GM12878 (cell line): ENCODE results near the gene TULP4. TPM values are rescaled to one million over a fixed set of nuclear protein-coding genes. Genes with fewer than 3 reads are reported as not detected.

ENCODE experiments used
- ATAC-seq: fragments of 200-7000 bp; cut with Tn5 transposase; 3 replicates; pipeline ENCODE4 v1.9.1; 2020; ENCODE audit warnings: mild to moderate bottlenecking, moderate library complexity
- BruUV-seq: library from RNA; stranded (reverse); fragments of 400-500 nt; replicated peaks from 2 replicates; lab custom pipeline; 2021; lab: Mats Ljungman, UMichigan
- CTCF ChIA-PET: fragments of 300-600 bp; sonication (Branson Sonifier 250); formaldehyde crosslinking; extraction: SDS; loops from one replicate; lab custom pipeline; 2021; ENCODE audit warnings: inconsistent platforms; lab: Yijun Ruan, JAX
- POLR2A ChIA-PET: fragments of 350-600 bp; formaldehyde crosslinking; extraction: SDS; loops from one replicate; lab custom pipeline; 2021; ENCODE audit warnings: inconsistent platforms; lab: Charles Lee
- RAD21 ChIA-PET: fragments of 300-600 bp; sonication (Branson Sonifier 250); formaldehyde crosslinking; loops from one replicate; lab custom pipeline; 2023; ENCODE audit warnings: antibody characterized with exemption; ENCODE audit not compliant: unreplicated experiment; lab: Charles Lee
- SMC1A ChIA-PET: fragments of 300-600 bp; sonication (Branson Sonifier 250); formaldehyde crosslinking; loops from one replicate; lab custom pipeline; 2023; ENCODE audit not compliant: unreplicated experiment, uncharacterized antibody; lab: Charles Lee
- DNase-seq: peaks from one replicate; pipeline ENCODE4 v3.0.0-alpha.2; 2011; ENCODE audit warnings: low read depth, low spot score
- FAIRE-seq: peaks from 3 replicates; lab custom pipeline; 2011; peaks lifted over from hg19 to GRCh38; lab: Jason Lieb, UNC
- H2AFZ ChIP-seq: 2 replicates; pipeline ENCODE4 v1.6.0; 2011; ENCODE audit warnings: low read depth, low read length, control low read depth; ENCODE audit not compliant: control insufficient read depth
- H3K27ac ChIP-seq: 2 replicates; pipeline ENCODE4 v1.5.1; 2011; ENCODE audit warnings: control low read depth; ENCODE audit not compliant: control insufficient read depth, insufficient read depth
- H3K27me3 ChIP-seq, 2 experiments: replicated peaks in 1 of 2; 2 replicates each; pipeline versions ENCODE4 v1.6.0 to v1.6.1; 2011; ENCODE audit warnings: low read length in 1 of 2; ENCODE audit not compliant: control insufficient read depth in 2 of 2, insufficient read depth in 2 of 2
- H3K36me3 ChIP-seq, 2 experiments: 2 replicates each; pipeline ENCODE4 v1.5.1; 2011; ENCODE audit warnings: low read length in 1 of 2; ENCODE audit not compliant: control insufficient read depth in 2 of 2, insufficient read depth in 2 of 2
- H3K4me1 ChIP-seq: 2 replicates; pipeline ENCODE4 v1.6.1; 2011; ENCODE audit warnings: mild to moderate bottlenecking, low read length, moderate library complexity, mixed read lengths; ENCODE audit not compliant: control insufficient read depth, insufficient read depth
- H3K4me2 ChIP-seq: 2 replicates; pipeline ENCODE4 v1.6.0; 2011; ENCODE audit warnings: control low read depth; ENCODE audit not compliant: control insufficient read depth, insufficient read depth
- H3K4me3 ChIP-seq: fragments of 200-600 bp; sonication (generic); 2 replicates; pipeline ENCODE4 v1.5.1; 2016
- H3K79me2 ChIP-seq: 2 replicates; pipeline ENCODE4 v1.6.0; 2011; ENCODE audit warnings: low read length; ENCODE audit not compliant: control insufficient read depth, insufficient read depth
- H3K9ac ChIP-seq: 2 replicates; pipeline ENCODE4 v1.8.0; 2011; ENCODE audit warnings: low read length, control low read depth, mixed read lengths; ENCODE audit not compliant: control insufficient read depth, insufficient read depth
- H3K9me3 ChIP-seq: replicated peaks from 3 replicates; pipeline ENCODE4 v1.5.1; 2011; ENCODE audit warnings: mild to moderate bottlenecking, low read length; ENCODE audit not compliant: control insufficient read depth, insufficient read depth
- H4K20me1 ChIP-seq: 2 replicates; pipeline ENCODE4 v1.6.0; 2011; ENCODE audit not compliant: control insufficient read depth, insufficient read depth
- CBFB ChIP-seq: IDR thresholded peaks from 2 replicates; pipeline ENCODE4 v1.6.1; 2016; ENCODE audit warnings: antibody characterized with exemption, low read depth
- CEBPZ ChIP-seq: fragments of 150-350 bp; IDR thresholded peaks from 2 replicates; pipeline ENCODE4 v1.6.1; 2016; ENCODE audit warnings: low read depth, low read length
- CHD2 ChIP-seq: IDR thresholded peaks from 2 replicates; pipeline ENCODE4 v1.6.1; 2011; ENCODE audit warnings: low read depth, low read length, improper control_type of control experiment, borderline replicate concordance
- E4F1 ChIP-seq: fragments of 450-650 bp; IDR thresholded peaks from 2 replicates; pipeline ENCODE4 v1.6.1; 2018; ENCODE audit warnings: borderline replicate concordance, mild to moderate bottlenecking; ENCODE audit not compliant: partially characterized antibody
- EED ChIP-seq: sonication (generic); IDR thresholded peaks from 2 replicates; pipeline ENCODE4 v1.6.1; 2016; ENCODE audit warnings: antibody characterized with exemption, low read depth
- FOS ChIP-seq: IDR thresholded peaks from 3 replicates; pipeline ENCODE4 v1.6.1; 2011; ENCODE audit warnings: borderline replicate concordance; ENCODE audit not compliant: insufficient read length; ENCODE audit errors: extremely low read depth
- GABPA ChIP-seq: IDR thresholded peaks from 2 replicates; pipeline ENCODE4 v1.6.1; 2014; ENCODE audit warnings: antibody characterized with exemption, low read depth, mild to moderate bottlenecking, inconsistent platforms
- IRF3 ChIP-seq: fragments of 450-650 bp; IDR thresholded peaks from 2 replicates; pipeline ENCODE4 v1.6.1; 2014; ENCODE audit warnings: mild to moderate bottlenecking
- NFYB ChIP-seq: IDR thresholded peaks from 2 replicates; pipeline ENCODE4 v1.6.1; 2011; ENCODE audit warnings: low read depth, mild to moderate bottlenecking, low read length, improper control_type of control experiment, moderate library complexity; ENCODE audit not compliant: insufficient read depth
- RELA ChIP-seq: fragments of 450-650 bp; IDR thresholded peaks from 2 replicates; pipeline ENCODE4 v1.8.0; 2014; ENCODE audit warnings: borderline replicate concordance; ENCODE audit not compliant: partially characterized antibody
- SMAD1 ChIP-seq: fragments of 450-650 bp; IDR thresholded peaks from 2 replicates; pipeline ENCODE4 v1.6.1; 2018; ENCODE audit warnings: mild to moderate bottlenecking, low read depth; ENCODE audit not compliant: partially characterized antibody
- SREBF1 ChIP-seq: IDR thresholded peaks from 2 replicates; pipeline ENCODE4 v1.6.1; 2012; ENCODE audit warnings: mild to moderate bottlenecking, low read length
- STAT3 ChIP-seq: IDR thresholded peaks from 2 replicates; pipeline ENCODE4 v1.6.1; 2011; ENCODE audit warnings: low read depth, low read length, improper control_type of control experiment
- ZNF274 ChIP-seq: IDR thresholded peaks from one replicate; pipeline ENCODE4 v1.8.0; 2011; ENCODE audit not compliant: insufficient read length, insufficient read depth
- ZZZ3 ChIP-seq: IDR thresholded peaks from 2 replicates; pipeline ENCODE4 v1.6.1; 2011; ENCODE audit warnings: low read depth; ENCODE audit not compliant: control insufficient read depth, insufficient read length
- WGBS: methylation state at CpG from one replicate; pipeline ENCODE4 v1.1.6; 2016; ENCODE audit warnings: low lambda C conversion rate; ENCODE audit not compliant: insufficient replicate concordance, insufficient coverage; ENCODE audit errors: missing lambda C conversion rate; 5-methylcytosine and 5-hydroxymethylcytosine counted together
- in situ Hi-C: fragments of 300-500 bp; cut with MboI; formaldehyde crosslinking; loops from 9 replicates; pipeline ENCODE4 v1.14.3; 2018; ENCODE audit warnings: mixed read lengths
- intact Hi-C: fragments of 100-400 bp; cut with micrococcal nuclease; formaldehyde crosslinking; loops from one replicate; pipeline ENCODE4 v1.14.2; 2022; ENCODE audit not compliant: unreplicated experiment
- polyA plus RNA-seq, 11 experiments: library from polyadenylated mRNA; depleted of rRNA in 4 of 11; unstranded in 6 of 11; stranded (reverse) in 5 of 11; fragments of >200 nt; fragmentation: Nextera tagmentation in 4 of 11; fragmentation: Illumina TruSeq in 1 of 11; extraction: Ambion mirVana in 4 of 11; extraction: Trizol in 1 of 11; gene quantifications; 1 replicate in 1 of 11; 2 replicates in 10 of 11; pipeline versions ENCODE4 v1.2.1 to v1.2.3, GENCODE V29; 2011 to 2016; ENCODE audit warnings: inconsistent platforms in 2 of 11, missing spikeins in 2 of 11, low read depth in 1 of 11
- total RNA-seq, 4 experiments: library from RNA; depleted of rRNA in 3 of 4; stranded (reverse); fragments of >200 nt in 3 of 4; fragmentation: Illumina TruSeq in 1 of 4; extraction: Trizol in 1 of 4; gene quantifications; 2 replicates each; pipeline versions ENCODE4 v1.2.1 to v1.2.3, GENCODE V29; 2013 to 2021

Gene TULP4
- total and polyA plus RNA-seq, 10 of the 15 experiments (the other 5 are each of a cell fraction or from before 2014, with no cell fraction given): 0.73 to 31.8 (median 14.0) TPM

- BruUV-seq: no TSS peak
- TF ChIP-seq EED (no peak), GABPA (no peak), RELA (no peak), ZZZ3 (no peak), NFYB (no peak), SREBF1 (no peak), ZNF274 (no peak), CHD2 (no peak), E4F1 (no peak), IRF3 (no peak), STAT3 (no peak), CBFB (no peak), CEBPZ (no peak), FOS (no peak), SMAD1 (no peak)
These were observed 75.3 kb downstream of the TULP4 start for GRCh38 chr6:158387578-158387977.

More at GRCh38 chr6:158387578-158387977, 75.3 kb downstream of the TULP4 start:
- Histone ChIP-seq H4K20me1 (no peaks in the 10 kb centered on the region), H3K36me3 (no peaks in the 10 kb centered on the region), H3K4me1 (no peaks in the 10 kb centered on the region; the same call in 1 of the 2 replicates), H3K27ac (no peak overlapping the region), H3K9ac (no peak overlapping the region), H3K4me3 (no peak overlapping the region), H3K4me2 (no peak overlapping the region), H3K9me3 (peaks cover 5% of the 10 kb centered on the region; the same call in 1 of the 3 replicates), H2AFZ (no peak overlapping the region), H3K27me3 (no peaks in the 10 kb centered on the region), H3K79me2 (no peaks in the 10 kb centered on the region)
- POLR2A ChIA-PET: interaction anchor here (1.0 to 1.6 kb wide), 3 partner anchors 9 to 30 kb away, joined by 3 to 4 read pairs (median 3); no protein-coding TSS in a partner anchor
- SMC1A ChIA-PET: interaction anchor here (0.8 to 1.8 kb wide), 8 partner anchors 13 to 173 kb away, joined by 3 to 8 read pairs (median 4); no protein-coding TSS in a partner anchor
- CTCF ChIA-PET: interaction anchor here (0.5 to 2.1 kb wide), 13 partner anchors 9 to 310 kb away, joined by 3 to 13 read pairs (median 4); no protein-coding TSS in a partner anchor
- DNase-seq (no peak), FAIRE-seq (no peak), ATAC-seq (no peak)
- RAD21 ChIA-PET: interaction anchor here (0.9 to 1.5 kb wide), 4 partner anchors 13 to 167 kb away, joined by 3 to 6 read pairs (median 4); no protein-coding TSS in a partner anchor
- intact Hi-C loops (loop anchor here (5.0 kb wide), 1 partner anchor 165 kb away; no protein-coding TSS in a partner anchor), in situ Hi-C loops (no loop called here)
- 95% methylated on average over 1 of the region's 1 CpG for WGBS
